Hematopoietic multipotent progenitor cell treated with erythropoietin and hydrocortisone succinate and interleukin-3 and kit ligand, for 15 days (in vitro differentiated cells): ENCODE measurements around the gene LPP.

Source experiments
- DNase-seq: peaks from one replicate; pipeline ENCODE4 v3.0.0-alpha.2; 2015; ENCODE audit warnings: low spot score

The LPP gene

GRCh38 chr3:188362405-188362831 lies 208.5 kb downstream of the LPP start:
- DNase-seq: no peak

- DNase-seq: no peak
Measured at GRCh38 chr3:188365184-188365583, 211.2 kb downstream of the LPP start.

- no peak for DNase-seq
Measured at GRCh38 chr3:188365988-188366698, 212.2 kb downstream of the LPP start.

GRCh38 chr3:188367678-188368077 lies 213.7 kb downstream of the LPP start:
- DNase-seq: no peak

- no peak for DNase-seq
Measured at GRCh38 chr3:188369526-188369925, 215.6 kb downstream of the LPP start.

- DNase-seq: no peak
Measured at GRCh38 chr3:188370081-188370830, 216.3 kb downstream of the LPP start.

- DNase-seq: no peak
Measured at GRCh38 chr3:188378786-188379185, 224.8 kb downstream of the LPP start.

GRCh38 chr3:188380252-188380651 lies 226.3 kb downstream of the LPP start:
- no peak for DNase-seq

GRCh38 chr3:188380722-188381121 lies 226.8 kb downstream of the LPP start:
- no peak for DNase-seq

- DNase-seq: no peak
Measured at GRCh38 chr3:188383748-188384147, 229.8 kb downstream of the LPP start.

GRCh38 chr3:188385295-188385694 lies 231.3 kb downstream of the LPP start:
- DNase-seq: no peak

- no peak for DNase-seq
Measured at GRCh38 chr3:188389711-188390342, 235.9 kb downstream of the LPP start.

- DNase-seq: no peak
Measured at GRCh38 chr3:188390343-188390718, 236.4 kb downstream of the LPP start.

- no peak for DNase-seq
Measured at GRCh38 chr3:188390775-188391443, 237.0 kb downstream of the LPP start.

- DNase-seq: no peak
Measured at GRCh38 chr3:188391592-188391991, 237.6 kb downstream of the LPP start.

- no peak for DNase-seq
Measured at GRCh38 chr3:188392076-188392475, 238.1 kb downstream of the LPP start.

GRCh38 chr3:188394623-188395022 lies 240.7 kb downstream of the LPP start:
- no peak for DNase-seq

- DNase-seq: no peak
Measured at GRCh38 chr3:188396251-188396650, 242.3 kb downstream of the LPP start.

GRCh38 chr3:188396900-188397299 lies 242.9 kb downstream of the LPP start:
- no peak for DNase-seq

GRCh38 chr3:188397766-188398705 lies 244.1 kb downstream of the LPP start:
- DNase-seq: no peak

GRCh38 chr3:188400494-188401243 lies 246.7 kb downstream of the LPP start:
- no peak for DNase-seq
